Measurements from ENCODE around the gene PIK3R5.

DNA sequence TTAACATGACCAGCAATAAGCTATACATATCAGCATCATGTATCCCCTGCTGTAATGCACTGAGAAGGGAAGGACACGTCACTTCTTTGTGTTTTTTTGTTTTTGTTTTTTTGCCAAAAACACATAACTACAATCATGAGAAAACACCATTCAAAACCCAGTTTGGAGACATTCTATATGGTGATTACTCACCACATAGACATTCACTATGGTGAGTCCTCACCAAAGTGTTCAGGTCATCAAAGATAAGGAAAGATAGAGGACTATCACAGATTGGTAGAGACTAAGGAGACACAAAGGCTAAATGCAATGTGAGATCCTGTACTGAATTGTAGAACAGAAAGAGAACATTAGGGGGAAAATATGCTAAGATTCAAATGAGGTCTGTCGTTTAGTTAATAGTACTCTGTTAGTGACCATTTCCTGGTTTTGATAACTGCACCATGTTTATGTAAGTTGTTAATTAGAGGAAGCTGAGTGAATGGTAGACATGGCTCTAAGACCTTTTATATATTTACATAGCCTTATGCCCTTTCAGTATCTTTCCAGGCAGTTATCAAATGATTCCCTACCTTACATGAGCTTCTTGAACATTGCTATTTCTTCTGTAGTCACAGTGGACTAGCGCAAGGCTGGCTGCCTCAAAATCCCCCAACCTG is 46.6 kb downstream of the PIK3R5 start:
- TF ChIP-seq, protein P1, sequence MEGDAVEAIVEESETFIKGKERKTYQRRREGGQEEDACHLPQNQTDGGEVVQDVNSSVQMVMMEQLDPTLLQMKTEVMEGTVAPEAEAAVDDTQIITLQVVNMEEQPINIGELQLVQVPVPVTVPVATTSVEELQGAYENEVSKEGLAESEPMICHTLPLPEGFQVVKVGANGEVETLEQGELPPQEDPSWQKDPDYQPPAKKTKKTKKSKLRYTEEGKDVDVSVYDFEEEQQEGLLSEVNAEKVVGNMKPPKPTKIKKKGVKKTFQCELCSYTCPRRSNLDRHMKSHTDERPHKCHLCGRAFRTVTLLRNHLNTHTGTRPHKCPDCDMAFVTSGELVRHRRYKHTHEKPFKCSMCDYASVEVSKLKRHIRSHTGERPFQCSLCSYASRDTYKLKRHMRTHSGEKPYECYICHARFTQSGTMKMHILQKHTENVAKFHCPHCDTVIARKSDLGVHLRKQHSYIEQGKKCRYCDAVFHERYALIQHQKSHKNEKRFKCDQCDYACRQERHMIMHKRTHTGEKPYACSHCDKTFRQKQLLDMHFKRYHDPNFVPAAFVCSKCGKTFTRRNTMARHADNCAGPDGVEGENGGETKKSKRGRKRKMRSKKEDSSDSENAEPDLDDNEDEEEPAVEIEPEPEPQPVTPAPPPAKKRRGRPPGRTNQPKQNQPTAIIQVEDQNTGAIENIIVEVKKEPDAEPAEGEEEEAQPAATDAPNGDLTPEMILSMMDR (IDR thresholded peaks at IDR 0.05), result no peak
- TF ChIP-seq POLR2A (IDR thresholded peaks at IDR 0.05), result no peak

Measured in lower leg skin (tissue), 3 donors.